ENCODE data around the gene ABCA7. TPM values are rescaled to one million over a fixed set of nuclear protein-coding genes. Genes with fewer than 3 reads are reported as not detected.
A peak's percentile ranks its signal among the peaks of the same experiment; 100 is the strongest.

The ABCA7 gene
- total RNA-seq, 4 donors from 2014 or later, result 12.6 to 24.4 (median 18.7) TPM

GRCh38 chr19:1066251-1066747 is 26.4 kb downstream of the ABCA7 start:
- intact Hi-C loops (cut with DNase I), result no loop called here
- WGBS, 2 donors, result 39 to 80% methylated on average over 1 to 14 of the region's 17 CpGs
- H3K27me3 ChIP-seq, result peaks cover 9 to 70% (median 14%) of the 10 kb centered on the region in 4 donors
- H3K27ac ChIP-seq, result peak overlapping the region in 2 of 4 donors; percentile 84 to 85
- TF ChIP-seq CTCF (IDR thresholded peaks at IDR 0.05), result no peak
- TF ChIP-seq POLR2A (IDR thresholded peaks at IDR 0.05), result no peak
- no peak for DNase-seq
- peak overlapping the region in 3 of 4 donors; percentile 38 to 69 (median 51) for H3K4me3 ChIP-seq
- peaks cover 29 to 70% (median 39%) of the 10 kb centered on the region in 3 donors for H3K4me1 ChIP-seq
- H3K9me3 ChIP-seq, result no peaks in the 10 kb centered on the region
- no peaks in the 10 kb centered on the region for H3K36me3 ChIP-seq

- H3K36me3 ChIP-seq, result no peaks in the 10 kb centered on the region
- H3K4me1 ChIP-seq, result peaks cover 33 to 76% (median 43%) of the 10 kb centered on the region in 3 donors
- H3K4me3 ChIP-seq, result peak within 1 kb of the TSS; percentile 27 to 69 (median 44)
- peaks cover 9 to 76% (median 14%) of the 10 kb centered on the region in 4 donors for H3K27me3 ChIP-seq
- peak within 1 kb of the TSS; percentile 66 to 85 (median 76) for H3K27ac ChIP-seq
- DNase-seq, result no peak
- TF ChIP-seq CTCF (IDR thresholded peaks at IDR 0.05) (no peak), POLR2A (IDR thresholded peaks at IDR 0.05) (peak in 1 of 4 donors; percentile 45)
- intact Hi-C loops (cut with DNase I), result no loop called here
- H3K9me3 ChIP-seq, result no peaks in the 10 kb centered on the region
- 0% methylated on average over 2 of the region's 61 CpGs; no CpG with 5 or more reads in 1 of the 2 donors for WGBS, 2 donors
These were observed 26.9 kb downstream of the ABCA7 start, which contains the start of gene ARHGAP45 for GRCh38 chr19:1066748-1067340. Gene ARHGAP45, plus strand, starts transcription at chr19:1067167. Its CDS starts 239 bp downstream, at chr19:1067406.

GRCh38 chr19:1067341-1067957 is 27.5 kb downstream of the ABCA7 start:
- no peak for DNase-seq
- 0 to 9% methylated on average over 3 to 6 of the region's 38 CpGs for WGBS, 2 donors
- Histone ChIP-seq H3K4me3 (peak overlapping the region; percentile 27 to 69 (median 44)), H3K4me1 (peaks cover 33 to 79% (median 43%) of the 10 kb centered on the region in 3 donors), H3K9me3 (no peaks in the 10 kb centered on the region), H3K27ac (peak overlapping the region; percentile 66 to 85 (median 76)), H3K36me3 (no peaks in the 10 kb centered on the region), H3K27me3 (peaks cover 9 to 82% (median 14%) of the 10 kb centered on the region in 4 donors)
- TF ChIP-seq POLR2A (IDR thresholded peaks at IDR 0.05), result no peak
- no peak for TF ChIP-seq CTCF (IDR thresholded peaks at IDR 0.05)
- intact Hi-C loops (cut with DNase I), result no loop called here

GRCh38 chr19:1068009-1069001 is 28.4 kb downstream of the ABCA7 start:
- Histone ChIP-seq H3K27me3 (peaks cover 9 to 87% (median 14%) of the 10 kb centered on the region in 4 donors), H3K36me3 (no peaks in the 10 kb centered on the region), H3K4me3 (peak overlapping the region; percentile 27 to 69 (median 44)), H3K27ac (peak overlapping the region; percentile 66 to 85 (median 76)), H3K9me3 (no peaks in the 10 kb centered on the region), H3K4me1 (peaks cover 33 to 79% (median 43%) of the 10 kb centered on the region in 3 donors)
- 52 to 70% methylated on average over 4 to 7 of the region's 45 CpGs for WGBS, 2 donors
- intact Hi-C loops (cut with DNase I), result no loop called here
- no peak for DNase-seq
- TF ChIP-seq POLR2A (IDR thresholded peaks at IDR 0.05), result no peak
